OCI-LY1 (cell line): Measurements from ENCODE around the gene DUT.

Source experiments
- H2AFZ ChIP-seq: fragments of 200-600 bp; sonication (generic), shearing (Covaris generic); 2 replicates; pipeline ENCODE4 v1.6.0; 2014; ENCODE audit warnings: antibody characterized with exemption, mild to moderate bottlenecking, low read length
- H3F3A ChIP-seq: fragments of 200-600 bp; sonication (generic), shearing (Covaris generic); 2 replicates; pipeline ENCODE4 v1.6.0; 2014; ENCODE audit warnings: mild to moderate bottlenecking, antibody characterized with exemption, low read length, moderate library complexity; ENCODE audit not compliant: insufficient read depth
- H3K27ac ChIP-seq: fragments of 200-600 bp; sonication (generic); 2 replicates; pipeline ENCODE4 v1.5.1; 2014; ENCODE audit warnings: low read length, mixed run types, mild to moderate bottlenecking, low read depth; ENCODE audit not compliant: poor library complexity, severe bottlenecking
- H3K27me3 ChIP-seq: fragments of 200-600 bp; sonication (generic); 2 replicates; pipeline ENCODE4 v1.6.0; 2014; ENCODE audit warnings: antibody characterized with exemption, mild to moderate bottlenecking, low read length, moderate library complexity; ENCODE audit not compliant: insufficient read depth
- H3K36me3 ChIP-seq: fragments of 200-600 bp; sonication (generic); 2 replicates; pipeline ENCODE4 v1.6.1; 2014; ENCODE audit warnings: mild to moderate bottlenecking, antibody characterized with exemption, low read length, moderate library complexity, mixed read lengths; ENCODE audit not compliant: insufficient read depth
- H3K4me1 ChIP-seq: fragments of 200-600 bp; sonication (generic); 2 replicates; pipeline ENCODE4 v1.5.1; 2014; ENCODE audit warnings: mild to moderate bottlenecking, low read length, moderate library complexity; ENCODE audit not compliant: insufficient read depth, severe bottlenecking
- H3K4me2 ChIP-seq: fragments of 200-600 bp; sonication (generic), shearing (Covaris generic); 2 replicates; pipeline ENCODE4 v1.6.1; 2014; ENCODE audit warnings: low read length
- H3K4me3 ChIP-seq: fragments of 200-600 bp; sonication (generic); 2 replicates; pipeline ENCODE4 v1.5.1; 2014; ENCODE audit warnings: low read length, low read depth, mild to moderate bottlenecking, mixed read lengths; ENCODE audit not compliant: poor library complexity, severe bottlenecking
- H3K79me2 ChIP-seq: fragments of 200-600 bp; shearing (Covaris generic); 2 replicates; pipeline ENCODE4 v1.6.1; 2016; ENCODE audit warnings: mixed run types, low read length, mixed read lengths; ENCODE audit not compliant: insufficient read depth
- H3K9ac ChIP-seq: fragments of 200-600 bp; sonication (generic), shearing (Covaris generic); 2 replicates; pipeline ENCODE4 v1.6.1; 2014; ENCODE audit warnings: mild to moderate bottlenecking, low read length, mixed read lengths
- H3K9me2 ChIP-seq: fragments of 200-600 bp; sonication (generic), shearing (Covaris generic); 2 replicates; pipeline ENCODE4 v1.6.1; 2014; ENCODE audit warnings: low read depth, mild to moderate bottlenecking, low read length, mixed read lengths
- H3K9me3 ChIP-seq: fragments of 200-600 bp; shearing (Covaris generic); 2 replicates; pipeline ENCODE4 v1.6.1; 2014; ENCODE audit warnings: low read length, mixed read lengths
- H4K20me1 ChIP-seq: fragments of 200-600 bp; sonication (generic), shearing (Covaris generic); 2 replicates; pipeline ENCODE4 v1.6.0; 2016; ENCODE audit warnings: mild to moderate bottlenecking, low read length; ENCODE audit not compliant: insufficient read depth
- EZH2 ChIP-seq: fragments of 200-600 bp; sonication (generic), shearing (Covaris generic); IDR thresholded peaks from 2 replicates; pipeline ENCODE4 v1.8.0; 2017; ENCODE audit warnings: borderline replicate concordance, mixed run types, mild to moderate bottlenecking, antibody characterized with exemption, low read length, moderate library complexity, mixed read lengths
- TF ChIP-seq, protein P1 (sequence below): fragments of 200-600 bp; sonication (generic), shearing (Covaris generic); IDR thresholded peaks from 2 replicates; pipeline ENCODE4 v1.5.1; 2017; ENCODE audit warnings: mild to moderate bottlenecking, antibody characterized with exemption, low read length, moderate library complexity, mixed read lengths

DUT gene

GRCh38 chr15:48315041-48315440 is 16.2 kb upstream of the DUT start:
- no peaks in the 10 kb centered on the region for H3K36me3 ChIP-seq
- TF ChIP-seq, protein P1, sequence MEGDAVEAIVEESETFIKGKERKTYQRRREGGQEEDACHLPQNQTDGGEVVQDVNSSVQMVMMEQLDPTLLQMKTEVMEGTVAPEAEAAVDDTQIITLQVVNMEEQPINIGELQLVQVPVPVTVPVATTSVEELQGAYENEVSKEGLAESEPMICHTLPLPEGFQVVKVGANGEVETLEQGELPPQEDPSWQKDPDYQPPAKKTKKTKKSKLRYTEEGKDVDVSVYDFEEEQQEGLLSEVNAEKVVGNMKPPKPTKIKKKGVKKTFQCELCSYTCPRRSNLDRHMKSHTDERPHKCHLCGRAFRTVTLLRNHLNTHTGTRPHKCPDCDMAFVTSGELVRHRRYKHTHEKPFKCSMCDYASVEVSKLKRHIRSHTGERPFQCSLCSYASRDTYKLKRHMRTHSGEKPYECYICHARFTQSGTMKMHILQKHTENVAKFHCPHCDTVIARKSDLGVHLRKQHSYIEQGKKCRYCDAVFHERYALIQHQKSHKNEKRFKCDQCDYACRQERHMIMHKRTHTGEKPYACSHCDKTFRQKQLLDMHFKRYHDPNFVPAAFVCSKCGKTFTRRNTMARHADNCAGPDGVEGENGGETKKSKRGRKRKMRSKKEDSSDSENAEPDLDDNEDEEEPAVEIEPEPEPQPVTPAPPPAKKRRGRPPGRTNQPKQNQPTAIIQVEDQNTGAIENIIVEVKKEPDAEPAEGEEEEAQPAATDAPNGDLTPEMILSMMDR, result no peak
- no peak for TF ChIP-seq EZH2
- no peak overlapping the region for H3K4me2 ChIP-seq
- H3K9me2 ChIP-seq, result no peaks in the 10 kb centered on the region
- H3K4me3 ChIP-seq, result no peak overlapping the region
- H3K9ac ChIP-seq, result no peak overlapping the region
- H3K4me1 ChIP-seq, result no peaks in the 10 kb centered on the region
- H2AFZ ChIP-seq, result no peak overlapping the region
- no peaks in the 10 kb centered on the region for H3F3A ChIP-seq
- no peak overlapping the region for H3K27ac ChIP-seq
- H4K20me1 ChIP-seq, result no peaks in the 10 kb centered on the region
- H3K27me3 ChIP-seq, result no peaks in the 10 kb centered on the region
- H3K9me3 ChIP-seq, result no peaks in the 10 kb centered on the region
- no peaks in the 10 kb centered on the region for H3K79me2 ChIP-seq

DNA sequence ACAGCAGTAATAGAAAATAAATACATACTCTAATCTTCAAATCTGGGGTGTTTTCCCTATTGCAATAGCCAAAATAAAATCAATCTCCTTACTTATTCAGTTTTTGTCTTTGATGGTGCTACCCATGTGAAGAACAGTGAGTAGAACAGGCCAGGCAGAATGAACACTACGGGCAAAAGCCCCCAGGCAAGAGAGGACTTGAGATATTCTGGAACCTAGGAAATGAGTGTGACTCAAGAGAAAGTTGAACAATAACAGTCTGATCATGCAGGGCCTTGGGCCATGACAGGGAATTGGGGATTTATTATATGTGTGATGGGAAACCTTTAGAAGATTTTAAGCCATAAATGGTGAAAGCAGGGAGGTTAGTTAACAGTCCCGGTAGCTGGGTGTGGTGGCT is 14.0 kb upstream of the DUT start:
- Histone ChIP-seq H3K79me2 (no peaks in the 10 kb centered on the region), H2AFZ (no peak overlapping the region), H3K36me3 (no peaks in the 10 kb centered on the region), H3K4me1 (no peaks in the 10 kb centered on the region), H3F3A (no peaks in the 10 kb centered on the region), H3K4me3 (no peak overlapping the region), H3K27me3 (no peaks in the 10 kb centered on the region), H3K27ac (no peak overlapping the region), H3K9me2 (no peaks in the 10 kb centered on the region), H3K9me3 (no peaks in the 10 kb centered on the region), H3K9ac (no peak overlapping the region), H4K20me1 (no peaks in the 10 kb centered on the region), H3K4me2 (no peak overlapping the region)
- TF ChIP-seq EZH2, result no peak
- TF ChIP-seq, protein P1, result no peak

- no peak overlapping the region for H3K4me3 ChIP-seq
- no peaks in the 10 kb centered on the region for H3K4me1 ChIP-seq
- no peaks in the 10 kb centered on the region for H4K20me1 ChIP-seq
- H3K79me2 ChIP-seq, result no peaks in the 10 kb centered on the region
- H3F3A ChIP-seq, result no peaks in the 10 kb centered on the region
- no peak overlapping the region for H3K27ac ChIP-seq
- no peaks in the 10 kb centered on the region for H3K9me2 ChIP-seq
- H3K4me2 ChIP-seq, result no peak overlapping the region
- H3K9ac ChIP-seq, result no peak overlapping the region
- no peaks in the 10 kb centered on the region for H3K27me3 ChIP-seq
- no peak overlapping the region for H2AFZ ChIP-seq
- H3K9me3 ChIP-seq, result no peaks in the 10 kb centered on the region
- TF ChIP-seq, protein P1, result no peak
- no peak for TF ChIP-seq EZH2
- H3K36me3 ChIP-seq, result no peaks in the 10 kb centered on the region
Observed at GRCh38 chr15:48318131-48318530, 13.1 kb upstream of the DUT start.
